H9 (cell line): Measurements from ENCODE around the gene PBX4. TPM values are rescaled to one million over a fixed set of nuclear protein-coding genes. Genes with fewer than 3 reads are reported as not detected.

Experiments
- DNase-seq: peaks from one replicate; pipeline ENCODE4 v3.0.0-alpha.2; 2017
- H2AFZ ChIP-seq: one replicate; pipeline ENCODE4 v1.6.1; 2013; ENCODE audit warnings: mild to moderate bottlenecking, low read length, control low read depth, moderate library complexity
- H2AK5ac ChIP-seq: 2 replicates; pipeline ENCODE4 v1.6.1; 2013; ENCODE audit warnings: low read length, control low read depth, mixed read lengths; ENCODE audit not compliant: insufficient read length
- H2BK120ac ChIP-seq: one replicate; pipeline ENCODE4 v1.6.1; 2013; ENCODE audit warnings: low read depth, mild to moderate bottlenecking, low read length, control low read depth, inconsistent platforms; ENCODE audit not compliant: poor library complexity, severe bottlenecking
- H2BK12ac ChIP-seq: 2 replicates; pipeline ENCODE4 v1.6.1; 2013; ENCODE audit warnings: low read length, control low read depth, mixed read lengths, low read depth; ENCODE audit not compliant: insufficient read length
- H2BK15ac ChIP-seq: 2 replicates; pipeline ENCODE4 v1.6.1; 2013; ENCODE audit warnings: low read depth, low read length, control low read depth
- H2BK20ac ChIP-seq: one replicate; pipeline ENCODE4 v1.6.1; 2013; ENCODE audit warnings: low read depth, mild to moderate bottlenecking, low read length, control low read depth, inconsistent platforms; ENCODE audit not compliant: poor library complexity, severe bottlenecking
- H2BK5ac ChIP-seq: 2 replicates; pipeline ENCODE4 v1.6.1; 2013; ENCODE audit warnings: low read length, control low read depth, mixed read lengths; ENCODE audit not compliant: insufficient read length
- H3K14ac ChIP-seq: 2 replicates; pipeline ENCODE4 v1.6.1; 2013; ENCODE audit warnings: low read length, control low read depth; ENCODE audit not compliant: insufficient read depth
- H3K18ac ChIP-seq: 2 replicates; pipeline ENCODE4 v1.6.1; 2013; ENCODE audit warnings: low read depth, mild to moderate bottlenecking, mixed read lengths, low read length, control low read depth; ENCODE audit not compliant: insufficient read length
- H3K23ac ChIP-seq: 2 replicates; pipeline ENCODE4 v1.6.1; 2013; ENCODE audit warnings: low read length, control low read depth, mixed read lengths, low read depth; ENCODE audit not compliant: insufficient read length
- H3K23me2 ChIP-seq: 2 replicates; pipeline ENCODE4 v1.6.1; 2013; ENCODE audit warnings: low read depth, mild to moderate bottlenecking, mixed read lengths, low read length, control low read depth; ENCODE audit not compliant: insufficient read length, poor library complexity, severe bottlenecking
- H3K27ac ChIP-seq: 2 replicates; pipeline ENCODE4 v1.5.1; 2013; ENCODE audit warnings: low read length, control low read depth, mixed read lengths, low read depth; ENCODE audit not compliant: insufficient read length
- H3K27me3 ChIP-seq: 2 replicates; pipeline ENCODE4 v1.6.1; 2013; ENCODE audit warnings: low read length, control low read depth, inconsistent platforms; ENCODE audit not compliant: insufficient read depth
- H3K4ac ChIP-seq: 2 replicates; pipeline ENCODE4 v1.6.1; 2013; ENCODE audit warnings: low read depth, mild to moderate bottlenecking, control low read depth, inconsistent platforms, low read length, moderate library complexity
- H3K4me1 ChIP-seq: 2 replicates; pipeline ENCODE4 v1.6.1; 2013; ENCODE audit warnings: low read length, control low read depth, inconsistent platforms; ENCODE audit not compliant: insufficient read depth
- H3K4me2 ChIP-seq: 2 replicates; pipeline ENCODE4 v1.6.1; 2013; ENCODE audit warnings: low read length, control low read depth, mixed read lengths; ENCODE audit not compliant: insufficient read length, insufficient read depth
- H3K56ac ChIP-seq: 2 replicates; pipeline ENCODE4 v1.6.1; 2013; ENCODE audit warnings: low read depth, mild to moderate bottlenecking, mixed read lengths, low read length, control low read depth; ENCODE audit not compliant: insufficient read length
- H3K79me1 ChIP-seq: 2 replicates; pipeline ENCODE4 v1.6.1; 2013; ENCODE audit warnings: low read depth, mild to moderate bottlenecking, moderate library complexity, low read length, control low read depth, inconsistent platforms; ENCODE audit not compliant: insufficient read depth, poor library complexity, severe bottlenecking
- H3K79me2 ChIP-seq: 2 replicates; pipeline ENCODE4 v1.6.1; 2013; ENCODE audit warnings: low read length, control low read depth, inconsistent platforms; ENCODE audit not compliant: insufficient read depth
- H3K9ac ChIP-seq: 2 replicates; pipeline ENCODE4 v1.6.1; 2013; ENCODE audit warnings: low read length, control low read depth, mixed read lengths; ENCODE audit not compliant: insufficient read length; ENCODE audit errors: extremely low read depth
- H3K9me3 ChIP-seq: one replicate; pipeline ENCODE4 v1.6.1; 2013; ENCODE audit warnings: low read depth, low read length, inconsistent platforms; ENCODE audit not compliant: control insufficient read depth
- H3T11ph ChIP-seq: one replicate; pipeline ENCODE4 v1.6.1; 2013; ENCODE audit warnings: mild to moderate bottlenecking, low read length, control low read depth, inconsistent platforms
- H4K20me1 ChIP-seq: one replicate; pipeline ENCODE4 v1.6.1; 2013; ENCODE audit not compliant: control insufficient read depth, insufficient read length, insufficient read depth
- H4K5ac ChIP-seq: 2 replicates; pipeline ENCODE4 v1.6.1; 2013; ENCODE audit warnings: low read depth, mild to moderate bottlenecking, mixed read lengths, low read length, control low read depth; ENCODE audit not compliant: insufficient read length
- H4K8ac ChIP-seq: replicated peaks from 2 replicates; pipeline ENCODE4 v1.6.1; 2013; ENCODE audit warnings: low read length, control low read depth, mixed read lengths, low read depth; ENCODE audit not compliant: insufficient read length
- H4K91ac ChIP-seq: 2 replicates; pipeline ENCODE4 v1.6.1; 2013; ENCODE audit warnings: low read depth, mild to moderate bottlenecking, moderate library complexity, mixed read lengths, low read length, control low read depth; ENCODE audit not compliant: insufficient read length
- H3K27ac Mint-ChIP-seq, 3 experiments: 2 replicates in 2 of 3; 3 replicates in 1 of 3; pipeline ENCODE4 v1.8.0; 2020 to 2021; ENCODE audit warnings: mixed read lengths in 3 of 3, mild to moderate bottlenecking in 1 of 3, moderate library complexity in 1 of 3
- H3K27me3 Mint-ChIP-seq: 2 replicates; pipeline ENCODE4 v1.8.0; 2021; ENCODE audit warnings: low read depth, mild to moderate bottlenecking, moderate library complexity, mixed read lengths
- H3K36me3 Mint-ChIP-seq, 3 experiments: 2 replicates in 2 of 3; 3 replicates in 1 of 3; pipeline ENCODE4 v1.8.0; 2020 to 2021; ENCODE audit warnings: low read depth in 3 of 3, mixed read lengths in 3 of 3; ENCODE audit not compliant: insufficient read depth in 1 of 3
- H3K4me1 Mint-ChIP-seq, 2 experiments: 2 replicates each; pipeline ENCODE4 v1.8.0; 2020; ENCODE audit warnings: mixed read lengths in 2 of 2
- H3K4me3 Mint-ChIP-seq, 2 experiments: 2 replicates in 1 of 2; 3 replicates in 1 of 2; pipeline ENCODE4 v1.8.0; 2020 to 2021; ENCODE audit warnings: mild to moderate bottlenecking in 2 of 2, mixed read lengths in 2 of 2, moderate library complexity in 1 of 2
- H3K9me3 Mint-ChIP-seq, 2 experiments: 2 replicates in 1 of 2; 3 replicates in 1 of 2; pipeline ENCODE4 v1.8.0; 2020; ENCODE audit warnings: mild to moderate bottlenecking in 2 of 2, mixed read lengths in 2 of 2, moderate library complexity in 1 of 2
- WGBS: extraction: QIAGEN DNeasy Blood & Tissue Kit; methylation state at CpG from one replicate; pipeline ENCODE4 v1.1.7; 2013; ENCODE audit warnings: missing lambda C conversion rate, low lambda C conversion rate, mixed read lengths; ENCODE audit not compliant: insufficient read length; ENCODE audit errors: extremely low coverage; 5-methylcytosine and 5-hydroxymethylcytosine counted together
- total RNA-seq: library from RNA; stranded (reverse); gene quantifications from 2 replicates; pipeline ENCODE4 v1.2.1, GENCODE V29; 2021
- TF ChIP-seq, protein P1 (sequence below): fragments of 200-600 bp; sonication (generic); conservative IDR thresholded peaks from 3 replicates; pipeline ENCODE4 v1.8.0; 2021; ENCODE audit warnings: antibody characterized with exemption, mild to moderate bottlenecking

The PBX4 gene
- total RNA-seq, 1 experiment from 2014 or later = 3.3 TPM

DNA sequence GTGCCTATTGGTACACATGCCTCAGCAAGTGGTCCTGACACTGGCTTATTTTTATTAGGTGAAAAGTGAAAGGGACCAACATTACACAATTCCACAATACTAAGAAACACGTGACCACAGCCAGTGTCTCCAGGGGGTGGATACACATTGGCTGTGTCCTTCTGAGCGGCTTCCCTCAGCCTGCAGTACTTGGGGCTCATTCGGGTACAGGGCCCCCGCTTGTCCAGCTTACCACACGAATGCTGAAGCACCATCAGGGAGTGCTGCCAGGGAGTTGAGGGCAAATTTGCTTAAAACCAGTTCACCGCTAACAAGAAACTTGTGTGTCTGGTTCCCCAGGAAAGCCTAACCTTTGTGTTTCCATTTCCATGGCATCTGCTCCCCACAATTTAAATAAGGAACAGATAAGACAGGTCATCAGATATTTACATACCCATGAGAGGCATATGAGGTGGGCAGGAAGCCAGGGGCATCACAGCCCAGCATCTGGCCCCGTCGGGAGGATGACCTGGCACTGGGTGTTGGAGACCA lies 23.3 kb downstream of the PBX4 start:
- no peak overlapping the region for H4K8ac ChIP-seq
- H2BK5ac ChIP-seq = no peak overlapping the region
- H2BK15ac ChIP-seq = no peak overlapping the region
- no peaks in the 10 kb centered on the region for H3K27me3 Mint-ChIP-seq
- no peak overlapping the region for H2AK5ac ChIP-seq
- peaks cover 10% of the 10 kb centered on the region; the same call in 1 of the 2 replicates for H3K4me1 ChIP-seq
- no peak overlapping the region for H2BK12ac ChIP-seq
- TF ChIP-seq, protein P1, sequence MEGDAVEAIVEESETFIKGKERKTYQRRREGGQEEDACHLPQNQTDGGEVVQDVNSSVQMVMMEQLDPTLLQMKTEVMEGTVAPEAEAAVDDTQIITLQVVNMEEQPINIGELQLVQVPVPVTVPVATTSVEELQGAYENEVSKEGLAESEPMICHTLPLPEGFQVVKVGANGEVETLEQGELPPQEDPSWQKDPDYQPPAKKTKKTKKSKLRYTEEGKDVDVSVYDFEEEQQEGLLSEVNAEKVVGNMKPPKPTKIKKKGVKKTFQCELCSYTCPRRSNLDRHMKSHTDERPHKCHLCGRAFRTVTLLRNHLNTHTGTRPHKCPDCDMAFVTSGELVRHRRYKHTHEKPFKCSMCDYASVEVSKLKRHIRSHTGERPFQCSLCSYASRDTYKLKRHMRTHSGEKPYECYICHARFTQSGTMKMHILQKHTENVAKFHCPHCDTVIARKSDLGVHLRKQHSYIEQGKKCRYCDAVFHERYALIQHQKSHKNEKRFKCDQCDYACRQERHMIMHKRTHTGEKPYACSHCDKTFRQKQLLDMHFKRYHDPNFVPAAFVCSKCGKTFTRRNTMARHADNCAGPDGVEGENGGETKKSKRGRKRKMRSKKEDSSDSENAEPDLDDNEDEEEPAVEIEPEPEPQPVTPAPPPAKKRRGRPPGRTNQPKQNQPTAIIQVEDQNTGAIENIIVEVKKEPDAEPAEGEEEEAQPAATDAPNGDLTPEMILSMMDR = no peak
- no peaks in the 10 kb centered on the region for H3K9me3 ChIP-seq
- H3K4ac ChIP-seq = no peak overlapping the region
- H3K9ac ChIP-seq = no peak overlapping the region
- no peak overlapping the region for H3K14ac ChIP-seq
- peaks cover 14 to 24% of the 10 kb centered on the region in 2 experiments for H3K4me1 Mint-ChIP-seq
- no peak overlapping the region for H2AFZ ChIP-seq
- H3K23ac ChIP-seq = no peak overlapping the region
- no peak overlapping the region for H3K56ac ChIP-seq
- H3K18ac ChIP-seq = no peak overlapping the region
- no peaks in the 10 kb centered on the region for H3K27me3 ChIP-seq
- no peak overlapping the region for H3K27ac ChIP-seq
- no peak overlapping the region for H2BK120ac ChIP-seq
- H4K5ac ChIP-seq = no peak overlapping the region
- no peaks in the 10 kb centered on the region for H3K23me2 ChIP-seq
- no peaks in the 10 kb centered on the region for H3K79me1 ChIP-seq
- peak overlapping the region in 1 of 3 experiments; percentile 82; a peak in 3 of 7 replicates for H3K27ac Mint-ChIP-seq
- no peaks in the 10 kb centered on the region for H4K20me1 ChIP-seq
- no peak overlapping the region for H3K4me3 Mint-ChIP-seq
- no peaks in the 10 kb centered on the region for H3K36me3 Mint-ChIP-seq
- no CpG with 5 or more reads among the region's 8 CpGs for WGBS
- no peak for DNase-seq
- no peak overlapping the region for H2BK20ac ChIP-seq
- H3K4me2 ChIP-seq = no peak overlapping the region
- no peak overlapping the region for H4K91ac ChIP-seq
- H3K9me3 Mint-ChIP-seq = no peaks in the 10 kb centered on the region
- no peak overlapping the region for H3T11ph ChIP-seq
- H3K79me2 ChIP-seq = no peaks in the 10 kb centered on the region
